HUES6 (cell line): ENCODE results near the gene UQCRQ.
A peak's percentile ranks its signal among the peaks of the same experiment; 100 is the strongest.

ENCODE experiments used
- H3K27ac ChIP-seq: 2 replicates; pipeline ENCODE4 v1.7.0; 2013; ENCODE audit warnings: low read depth, mild to moderate bottlenecking, low read length, inconsistent platforms
- H3K27me3 ChIP-seq: 2 replicates; pipeline ENCODE4 v1.6.1; 2013; ENCODE audit warnings: low read length; ENCODE audit not compliant: control insufficient read depth, insufficient read depth
- H3K36me3 ChIP-seq: 2 replicates; pipeline ENCODE4 v1.6.1; 2013; ENCODE audit warnings: low read length; ENCODE audit not compliant: control insufficient read depth, insufficient read depth
- H3K4me1 ChIP-seq: 2 replicates; pipeline ENCODE4 v1.6.1; 2013; ENCODE audit warnings: low read length; ENCODE audit not compliant: control insufficient read depth, insufficient read depth
- H3K4me3 ChIP-seq: 2 replicates; pipeline ENCODE4 v1.5.1; 2013; ENCODE audit warnings: low read depth, low read length
- H3K9ac ChIP-seq: one replicate; pipeline ENCODE4 v1.6.1; 2013; ENCODE audit warnings: mild to moderate bottlenecking, low read length
- H3K9me3 ChIP-seq: 2 replicates; pipeline ENCODE4 v1.6.1; 2013; ENCODE audit warnings: low read depth, low read length; ENCODE audit not compliant: control insufficient read depth, insufficient read depth

UQCRQ gene

GRCh38 chr5:132866342-132867045 is at the start of gene UQCRQ, which contains the start of gene GDF9:
Gene UQCRQ, plus strand, starts transcription at chr5:132866642. Its CDS starts 240 bp downstream, at chr5:132866882.
Gene GDF9, minus strand, starts transcription at chr5:132866469. Its CDS starts 1,936 bp downstream, at chr5:132864533.
- H3K9me3 ChIP-seq: no peaks in the 10 kb centered on the region
- peak within 1 kb of the TSS; percentile 89 for H3K4me3 ChIP-seq
- H3K4me1 ChIP-seq: peaks cover 9% of the 10 kb centered on the region
- peaks cover 29% of the 10 kb centered on the region for H3K36me3 ChIP-seq
- peak within 1 kb of the TSS; percentile 94 for H3K9ac ChIP-seq
- peak within 1 kb of the TSS; percentile 90 for H3K27ac ChIP-seq
- no peaks in the 10 kb centered on the region for H3K27me3 ChIP-seq

DNA sequence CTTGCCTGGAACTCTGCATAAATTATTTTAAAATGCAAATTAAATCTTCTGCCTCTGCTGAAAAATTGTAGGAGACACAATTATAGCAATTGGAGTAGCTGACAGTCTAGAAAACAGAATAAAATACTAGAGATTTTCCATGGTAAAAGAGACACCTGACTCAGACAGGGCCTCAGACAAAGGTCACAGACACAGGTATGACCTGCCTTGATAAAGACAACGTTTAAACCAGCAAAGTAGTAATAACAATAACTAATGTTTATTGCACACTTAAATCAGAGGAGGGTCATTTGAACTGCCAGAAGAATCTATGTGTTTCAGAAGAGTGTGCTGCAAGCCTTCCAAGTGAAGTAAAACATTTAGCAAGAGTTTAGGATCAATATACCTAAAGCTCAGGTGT is 49.4 kb upstream of the UQCRQ start:
- Histone ChIP-seq H3K27me3 (peaks cover 58% of the 10 kb centered on the region), H3K9ac (no peak overlapping the region), H3K9me3 (no peaks in the 10 kb centered on the region), H3K4me1 (no peaks in the 10 kb centered on the region; the same call in 1 of the 2 replicates), H3K27ac (no peak overlapping the region), H3K36me3 (no peaks in the 10 kb centered on the region), H3K4me3 (no peak overlapping the region)

DNA sequence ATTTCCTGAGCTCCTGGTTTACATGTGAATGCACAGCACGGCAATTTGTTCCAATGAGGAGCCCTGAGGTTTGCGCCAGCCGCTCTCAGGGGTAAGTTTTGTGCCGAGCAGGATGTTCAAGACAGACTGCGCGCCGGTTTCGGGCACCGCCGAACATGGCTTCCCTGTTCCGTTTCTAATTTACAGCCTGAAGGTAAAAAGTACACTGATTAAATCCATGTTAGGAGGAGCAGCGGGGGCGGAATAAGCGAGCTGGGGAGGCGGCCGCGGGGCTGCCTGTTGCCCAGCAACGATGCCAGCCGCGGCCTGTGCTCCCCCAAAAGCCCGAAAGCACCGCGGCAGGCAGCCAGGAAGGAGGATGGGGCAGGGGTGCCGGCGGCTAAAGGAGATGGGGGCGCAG is 47.0 kb upstream of the UQCRQ start:
- Histone ChIP-seq H3K4me3 (no peak overlapping the region), H3K27me3 (peaks cover 44% of the 10 kb centered on the region), H3K36me3 (no peaks in the 10 kb centered on the region), H3K9me3 (no peaks in the 10 kb centered on the region), H3K4me1 (peaks cover 9% of the 10 kb centered on the region), H3K27ac (no peak overlapping the region), H3K9ac (no peak overlapping the region)

DNA sequence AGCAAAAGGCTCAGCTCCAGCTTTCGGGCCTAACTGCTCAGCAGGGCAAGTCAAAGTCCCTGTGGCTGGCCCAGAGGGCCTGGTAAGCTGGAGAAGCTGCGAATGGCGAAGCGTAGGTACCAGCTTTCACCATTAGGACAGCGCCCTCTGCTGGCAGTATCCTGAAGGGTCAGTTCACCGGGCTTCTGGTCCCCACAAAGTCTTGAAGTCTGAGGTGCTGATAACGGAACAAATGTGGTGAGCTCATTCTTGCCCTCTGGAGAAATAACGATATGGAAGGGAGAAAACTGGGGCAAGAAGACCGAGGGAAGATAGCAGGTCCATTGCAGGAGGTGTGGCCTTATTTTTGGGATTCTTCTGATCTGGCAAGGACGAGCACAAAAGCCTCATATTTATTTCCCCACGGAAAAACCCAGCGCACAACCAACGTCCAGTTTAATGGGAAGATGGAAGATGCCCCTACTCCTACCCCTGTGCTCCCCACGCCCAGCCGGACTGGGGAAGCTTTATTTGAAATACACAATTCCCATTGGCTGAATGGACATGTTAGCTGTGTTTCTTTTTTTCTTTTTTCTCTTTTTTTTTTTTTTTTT is 46.2 kb upstream of the UQCRQ start:
- Histone ChIP-seq H3K27me3 (peaks cover 44% of the 10 kb centered on the region), H3K9ac (no peak overlapping the region), H3K4me1 (peaks cover 16% of the 10 kb centered on the region), H3K4me3 (no peak overlapping the region), H3K27ac (no peak overlapping the region), H3K36me3 (no peaks in the 10 kb centered on the region), H3K9me3 (no peaks in the 10 kb centered on the region)

GRCh38 chr5:132821350-132821749 is 45.1 kb upstream of the UQCRQ start:
- Histone ChIP-seq H3K27me3 (peaks cover 44% of the 10 kb centered on the region), H3K4me3 (no peak overlapping the region), H3K9ac (no peak overlapping the region), H3K4me1 (peaks cover 22% of the 10 kb centered on the region), H3K27ac (no peak overlapping the region), H3K9me3 (no peaks in the 10 kb centered on the region), H3K36me3 (no peaks in the 10 kb centered on the region)

DNA sequence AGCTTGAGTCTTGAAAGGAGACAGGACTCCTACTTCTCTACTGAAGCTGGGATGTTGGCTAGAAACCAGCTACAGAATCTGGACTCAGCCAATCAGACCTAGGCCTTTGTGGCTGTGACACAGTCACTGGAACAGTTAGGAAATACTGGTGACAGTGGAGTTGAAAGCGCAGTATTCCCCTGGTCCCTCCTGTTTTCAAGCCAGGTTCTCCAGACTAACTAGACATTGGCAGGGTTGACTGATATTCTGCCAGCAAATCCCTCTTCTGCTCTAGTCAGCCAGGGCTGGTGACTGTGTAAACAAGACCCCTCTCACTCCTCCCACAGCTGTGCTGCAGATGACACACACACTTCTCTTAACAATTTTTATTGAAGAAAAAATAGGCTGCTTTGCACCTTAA is 44.7 kb upstream of the UQCRQ start:
- Histone ChIP-seq H3K4me1 (peaks cover 26% of the 10 kb centered on the region), H3K27me3 (peaks cover 45% of the 10 kb centered on the region), H3K36me3 (no peaks in the 10 kb centered on the region), H3K4me3 (no peak overlapping the region), H3K9ac (no peak overlapping the region), H3K9me3 (no peaks in the 10 kb centered on the region), H3K27ac (no peak overlapping the region)

- Histone ChIP-seq H3K36me3 (no peaks in the 10 kb centered on the region), H3K9me3 (no peaks in the 10 kb centered on the region), H3K4me1 (peaks cover 26% of the 10 kb centered on the region), H3K4me3 (peak overlapping the region; percentile 42), H3K9ac (peak overlapping the region; percentile 37), H3K27me3 (peaks cover 56% of the 10 kb centered on the region), H3K27ac (no peak overlapping the region; the same call in 1 of the 2 replicates)
These were observed 43.6 kb upstream of the UQCRQ start for GRCh38 chr5:132822650-132823480.

DNA sequence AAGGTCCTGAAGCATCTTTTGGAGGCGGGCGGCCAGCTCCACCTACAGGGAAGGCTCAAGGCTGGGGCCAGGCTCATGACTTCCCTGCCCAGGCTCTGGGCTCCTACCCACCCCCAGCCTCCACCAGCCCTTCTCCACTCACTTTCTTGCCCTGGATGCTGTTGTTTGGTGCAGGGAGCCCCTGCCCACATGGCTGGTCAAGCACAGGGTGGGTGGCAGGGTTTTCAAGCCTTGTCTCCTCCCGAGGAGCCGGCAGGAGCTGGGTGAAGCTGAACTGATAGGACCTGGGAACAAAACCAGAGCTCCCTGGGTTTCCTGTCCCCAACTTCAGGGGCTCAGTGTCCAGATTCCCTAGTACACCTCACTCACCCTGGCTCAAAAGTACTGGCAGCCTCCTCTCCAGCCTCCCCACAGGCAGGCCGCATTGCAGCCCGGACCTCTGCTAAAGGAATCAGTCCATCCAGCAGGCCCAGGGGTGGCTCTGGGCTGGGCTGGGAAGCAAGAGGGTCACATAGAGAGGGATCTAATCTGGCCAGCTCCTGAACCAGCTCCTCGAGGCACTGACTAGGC is 42.9 kb upstream of the UQCRQ start:
- Histone ChIP-seq H3K9me3 (no peaks in the 10 kb centered on the region), H3K27ac (no peak overlapping the region; the same call in 1 of the 2 replicates), H3K4me1 (peaks cover 26% of the 10 kb centered on the region), H3K27me3 (peaks cover 60% of the 10 kb centered on the region), H3K36me3 (no peaks in the 10 kb centered on the region), H3K9ac (peak overlapping the region; percentile 37), H3K4me3 (peak overlapping the region; percentile 42)

GRCh38 chr5:132824426-132824825 is 42.0 kb upstream of the UQCRQ start:
- Histone ChIP-seq H3K4me1 (peaks cover 27% of the 10 kb centered on the region), H3K36me3 (no peaks in the 10 kb centered on the region), H3K4me3 (no peak overlapping the region), H3K9ac (no peak overlapping the region), H3K27me3 (peaks cover 67% of the 10 kb centered on the region), H3K9me3 (no peaks in the 10 kb centered on the region), H3K27ac (no peak overlapping the region)

DNA sequence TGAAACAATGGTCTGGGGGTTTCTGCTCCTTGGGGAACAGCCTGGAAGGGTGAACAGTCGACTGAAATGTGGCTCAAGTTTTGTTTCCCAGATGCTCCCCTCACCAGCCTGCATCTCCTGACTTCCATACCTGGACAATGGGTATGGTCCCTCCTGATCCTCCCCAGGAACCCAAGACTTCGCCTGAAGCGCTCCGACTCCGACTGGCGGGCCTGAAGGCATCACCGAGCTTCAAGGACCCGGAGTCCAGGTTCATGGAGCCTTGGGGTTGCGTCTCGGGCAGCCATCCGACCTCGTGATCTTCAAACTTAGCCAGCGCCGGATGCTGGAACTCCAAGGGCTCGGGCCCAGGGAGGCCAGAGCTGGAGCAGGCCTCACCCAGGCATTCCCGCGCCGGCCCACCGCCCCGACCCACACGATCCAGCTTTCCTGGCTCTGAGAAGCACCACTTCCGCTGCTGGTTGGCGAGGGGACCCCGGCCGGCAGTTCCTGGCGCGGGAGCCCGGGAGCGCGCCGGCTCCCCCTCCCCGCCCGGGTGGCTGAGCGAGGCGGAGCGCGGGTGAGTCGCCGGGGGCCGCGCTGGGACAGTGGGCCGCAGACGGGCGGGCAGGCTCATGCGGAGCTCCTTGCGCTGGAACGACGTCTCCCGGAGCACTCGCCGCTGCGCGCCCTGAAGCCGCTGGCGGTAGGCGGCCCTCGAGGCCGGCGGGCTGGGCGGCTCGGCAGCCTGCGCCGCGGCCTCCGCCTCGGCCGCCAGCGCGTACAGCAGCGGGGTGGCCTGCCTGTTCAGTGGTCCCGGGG is 41.2 kb upstream of the UQCRQ start:
- Histone ChIP-seq H3K36me3 (no peaks in the 10 kb centered on the region), H3K27me3 (peaks cover 75% of the 10 kb centered on the region), H3K27ac (no peak overlapping the region), H3K4me1 (peaks cover 31% of the 10 kb centered on the region), H3K9ac (peak overlapping the region; percentile 51), H3K4me3 (peak overlapping the region; percentile 58), H3K9me3 (no peaks in the 10 kb centered on the region)
